RWPE2 (cell line): ENCODE results near the gene LSG1.

Source experiments
- ATAC-seq: fragments of 200-7000 bp; cut with Tn5 transposase; 3 replicates; pipeline ENCODE4 v1.9.1; 2021; ENCODE audit warnings: low read depth
- DNase-seq: peaks from one replicate; pipeline ENCODE4 v3.0.0-alpha.2; 2020; ENCODE audit warnings: low spot score
- H3K27ac ChIP-seq: fragments of 450-650 bp; 2 replicates; pipeline ENCODE4 v1.5.1; 2017; ENCODE audit warnings: mild to moderate bottlenecking; ENCODE audit not compliant: poor library complexity, severe bottlenecking
- H3K27me3 ChIP-seq: fragments of 250-450 bp; sonication (Bioruptor Pico); 2 replicates; pipeline ENCODE4 v1.5.1; 2021; ENCODE audit warnings: mild to moderate bottlenecking, moderate library complexity; ENCODE audit not compliant: insufficient read depth, poor library complexity, severe bottlenecking
- H3K36me3 ChIP-seq: fragments of 250-450 bp; sonication (Bioruptor Pico); 2 replicates; pipeline ENCODE4 v1.5.1; 2020; ENCODE audit warnings: low read depth, mild to moderate bottlenecking, moderate library complexity
- H3K4me1 ChIP-seq: fragments of 250-450 bp; sonication (Bioruptor Pico); 2 replicates; pipeline ENCODE4 v1.5.1; 2021; ENCODE audit warnings: mild to moderate bottlenecking, moderate library complexity; ENCODE audit not compliant: insufficient read depth, poor library complexity, severe bottlenecking
- H3K4me3 ChIP-seq: fragments of 250-450 bp; sonication (Bioruptor Pico); 2 replicates; pipeline ENCODE4 v1.5.1; 2021; ENCODE audit warnings: mild to moderate bottlenecking, moderate library complexity; ENCODE audit not compliant: severe bottlenecking
- H3K9me3 ChIP-seq: fragments of 250-450 bp; sonication (Bioruptor Pico); 2 replicates; pipeline ENCODE4 v1.5.1; 2021; ENCODE audit warnings: mild to moderate bottlenecking, moderate library complexity; ENCODE audit not compliant: severe bottlenecking
- CTCF ChIP-seq: fragments of 450-650 bp; IDR thresholded peaks from one replicate; pipeline ENCODE4 v1.5.1; 2017; ENCODE audit warnings: mild to moderate bottlenecking, moderate library complexity; ENCODE audit not compliant: poor library complexity, severe bottlenecking

LSG1 gene

GRCh38 chr3:194654443-194654842, 17.5 kb downstream of the LSG1 start:
- H3K36me3 ChIP-seq: peaks cover 80% of the 10 kb centered on the region
- H3K27ac ChIP-seq: no peak overlapping the region
- no peak for ATAC-seq
- TF ChIP-seq CTCF: no peak
- no peak for DNase-seq
- H3K4me3 ChIP-seq: no peak overlapping the region
- H3K9me3 ChIP-seq: no peaks in the 10 kb centered on the region
- H3K4me1 ChIP-seq: no peaks in the 10 kb centered on the region
- H3K27me3 ChIP-seq: no peaks in the 10 kb centered on the region

GRCh38 chr3:194647747-194648146, 24.2 kb downstream of the LSG1 start:
- H3K4me1 ChIP-seq: no peaks in the 10 kb centered on the region
- H3K4me3 ChIP-seq: no peak overlapping the region
- peaks cover 86% of the 10 kb centered on the region for H3K36me3 ChIP-seq
- H3K9me3 ChIP-seq: peaks cover 3% of the 10 kb centered on the region
- DNase-seq (no peak), ATAC-seq (no peak)
- no peak for TF ChIP-seq CTCF
- no peaks in the 10 kb centered on the region for H3K27me3 ChIP-seq
- H3K27ac ChIP-seq: no peak overlapping the region

GRCh38 chr3:194642769-194643168, 29.2 kb downstream of the LSG1 start:
- DNase-seq: no peak
- H3K4me3 ChIP-seq: no peak overlapping the region
- ATAC-seq: no peak
- H3K4me1 ChIP-seq: no peaks in the 10 kb centered on the region
- H3K27ac ChIP-seq: no peak overlapping the region
- peaks cover 56% of the 10 kb centered on the region for H3K36me3 ChIP-seq
- TF ChIP-seq CTCF: no peak
- no peaks in the 10 kb centered on the region for H3K27me3 ChIP-seq
- H3K9me3 ChIP-seq: no peaks in the 10 kb centered on the region

GRCh38 chr3:194640829-194641228, 31.2 kb downstream of the LSG1 start:
- Histone ChIP-seq H3K9me3 (no peaks in the 10 kb centered on the region), H3K27ac (no peak overlapping the region), H3K36me3 (peaks cover 39% of the 10 kb centered on the region), H3K4me1 (no peaks in the 10 kb centered on the region), H3K4me3 (no peak overlapping the region), H3K27me3 (no peaks in the 10 kb centered on the region)
- ATAC-seq (peak; percentile 24; the same call in 1 of the 3 replicates), DNase-seq (no peak)
- peak; percentile 6 for TF ChIP-seq CTCF

- Histone ChIP-seq H3K27ac (no peak overlapping the region), H3K36me3 (peaks cover 23% of the 10 kb centered on the region), H3K4me1 (no peaks in the 10 kb centered on the region), H3K4me3 (no peak overlapping the region), H3K27me3 (no peaks in the 10 kb centered on the region), H3K9me3 (no peaks in the 10 kb centered on the region)
- DNase-seq (no peak), ATAC-seq (no peak)
- TF ChIP-seq CTCF: no peak
Measured at GRCh38 chr3:194638991-194639605, 32.9 kb downstream of the LSG1 start.
